Right lobe of liver (tissue), 6 donors: ENCODE results near the gene COX11. TPM values are rescaled to one million over a fixed set of nuclear protein-coding genes. Genes with fewer than 3 reads are reported as not detected.
A peak's percentile ranks its signal among the peaks of the same experiment; 100 is the strongest.

Experiments
- ATAC-seq, 4 donors: fragments of 200-7000 bp; cut with Tn5 transposase; one replicate each; pipeline ENCODE4 v1.9.1; 2020; ENCODE audit warnings: mild to moderate bottlenecking in 4 of 4, moderate library complexity in 4 of 4
- DNase-seq, 3 donors: peaks; one replicate each; pipeline ENCODE4 v3.0.0-alpha.2; 2020
- H3K27ac ChIP-seq, 3 donors: fragments of 200-600 bp; one replicate each; pipeline ENCODE4 v1.8.0; 2022
- H3K27me3 ChIP-seq, 2 donors: fragments of 200-600 bp; one replicate each; pipeline ENCODE4 v1.8.0; 2022
- H3K36me3 ChIP-seq, 4 donors: fragments of 200-600 bp; sonication (generic) in 1 of 4; one replicate each; pipeline versions ENCODE4 v1.5.1 to v1.8.0; 2017 to 2022; ENCODE audit warnings: control low read depth in 1 of 4
- H3K4me1 ChIP-seq, 4 donors: fragments of 200-600 bp; sonication (generic) in 1 of 4; one replicate each; pipeline versions ENCODE4 v1.5.1 to v1.8.0; 2017 to 2022; ENCODE audit warnings: control low read depth in 1 of 4
- H3K4me3 ChIP-seq, 3 donors: fragments of 200-600 bp; one replicate each; pipeline ENCODE4 v1.8.0; 2022
- H3K9me3 ChIP-seq, 4 donors: fragments of 200-600 bp; sonication (generic) in 1 of 4; one replicate each; pipeline versions ENCODE4 v1.5.1 to v1.8.0; 2017 to 2022; ENCODE audit warnings: control low read depth in 1 of 4
- CTCF ChIP-seq, 4 donors: fragments of 200-600 bp in 3 of 4; fragments of 450-650 bp in 1 of 4; IDR thresholded peaks; one replicate each; pipeline versions ENCODE4 v1.5.1 to v1.8.0; 2016 to 2022; ENCODE audit warnings: antibody characterized with exemption in 4 of 4, mild to moderate bottlenecking in 2 of 4
- POLR2A ChIP-seq: fragments of 450-650 bp; IDR thresholded peaks from one replicate; pipeline ENCODE4 v1.6.1; 2017; ENCODE audit warnings: antibody characterized with exemption, mild to moderate bottlenecking
- WGBS: methylation state at CpG from one replicate; pipeline ENCODE4 v1.1.6; 2018; ENCODE audit warnings: low coverage, low lambda C conversion rate; ENCODE audit not compliant: insufficient coverage; ENCODE audit errors: missing lambda C conversion rate; 5-methylcytosine and 5-hydroxymethylcytosine counted together
- intact Hi-C, 2 donors: fragments of 100-400 bp; cut with DNase I; formaldehyde crosslinking; loops; one replicate each; pipeline versions ENCODE4 v1.11.2 to v1.14.1; 2022
- total RNA-seq, 6 experiments: library from RNA; depleted of rRNA in 2 of 6; stranded (reverse); fragments of >200 nt in 2 of 6; fragmentation: NEBNext Ultra II Directional in 3 of 6; extraction: Animal tissue kit (Norgen Biotek cat#: 25700) in 3 of 6; gene quantifications; one replicate each; pipeline versions ENCODE4 v1.1.0 to v1.2.4, GENCODE V29; 2016 to 2023
- donor health status: DM: no; HTN: yes; CAD: no.
- donor health status: DM: no; HTN: no; CAD: no.
- donor health status: DM: no; HTN: no; CAD: no.
- donor health status: DM: no; HTN: yes; CAD: no.
- donor health status: DM: no; HTN: yes; CAD: no.

COX11 gene
- total RNA-seq, 6 experiments from 2014 or later = 20.4 to 29.1 (median 24.8) TPM

- Histone ChIP-seq H3K27me3 (no peaks in the 10 kb centered on the region), H3K4me3 (no peak overlapping the region), H3K4me1 (peaks cover 0 to 30% (median 0%) of the 10 kb centered on the region in 4 donors), H3K9me3 (no peaks in the 10 kb centered on the region), H3K27ac (no peak overlapping the region), H3K36me3 (no peaks in the 10 kb centered on the region)
- DNase-seq = no peak
- ATAC-seq = no peak
- intact Hi-C loops = no loop called here
- 96% methylated on average over 3 of the region's 3 CpGs for WGBS
- no peak for TF ChIP-seq CTCF (IDR thresholded peaks at IDR 0.05)
- TF ChIP-seq POLR2A = no peak
Observed at GRCh38 chr17:54971901-54972300, 3.4 kb upstream of the COX11 start.

- intact Hi-C loops = no loop called here
- Histone ChIP-seq H3K36me3 (no peaks in the 10 kb centered on the region), H3K9me3 (no peaks in the 10 kb centered on the region), H3K27me3 (no peaks in the 10 kb centered on the region), H3K4me3 (no peak overlapping the region), H3K27ac (no peak overlapping the region), H3K4me1 (peaks cover 0 to 30% (median 0%) of the 10 kb centered on the region in 4 donors)
- TF ChIP-seq CTCF (IDR thresholded peaks at IDR 0.05) = no peak
- no peak for TF ChIP-seq POLR2A
- DNase-seq (no peak), ATAC-seq (no peak)
Observed at GRCh38 chr17:54971147-54971546, 2.7 kb upstream of the COX11 start.

GRCh38 chr17:54969658-54970572 is 1.5 kb upstream of the COX11 start:
- WGBS = 29% methylated on average over 7 of the region's 7 CpGs
- H3K36me3 ChIP-seq = no peaks in the 10 kb centered on the region
- intact Hi-C loops = no loop called here
- peak overlapping the region in 2 of 3 donors; percentile 64 to 74 for H3K27ac ChIP-seq
- DNase-seq = no peak
- no peaks in the 10 kb centered on the region for H3K27me3 ChIP-seq
- peak overlapping the region in 2 of 3 donors; percentile 77 to 80 for H3K4me3 ChIP-seq
- TF ChIP-seq POLR2A (no peak), CTCF (IDR thresholded peaks at IDR 0.05) (no peak)
- H3K4me1 ChIP-seq = peaks cover 0 to 30% (median 0%) of the 10 kb centered on the region in 4 donors
- no peak for ATAC-seq
- H3K9me3 ChIP-seq = no peaks in the 10 kb centered on the region

- no peak for TF ChIP-seq CTCF (IDR thresholded peaks at IDR 0.05)
- peak overlapping the region; percentile 77 to 83 (median 80) for H3K4me3 ChIP-seq
- ATAC-seq (peak; percentile 48 to 67 (median 50)), DNase-seq (no peak)
- peaks cover 0 to 30% (median 0%) of the 10 kb centered on the region in 4 donors for H3K4me1 ChIP-seq
- intact Hi-C loops = no loop called here
- 3% methylated on average over 13 of the region's 13 CpGs for WGBS
- H3K27ac ChIP-seq = peak overlapping the region; percentile 64 to 78 (median 74)
- H3K9me3 ChIP-seq = no peaks in the 10 kb centered on the region
- H3K27me3 ChIP-seq = no peaks in the 10 kb centered on the region
- H3K36me3 ChIP-seq = peaks cover 0 to 6% (median 2%) of the 10 kb centered on the region in 4 donors
Observed at GRCh38 chr17:54968988-54969332, 506 bp upstream of the COX11 start.
